CD4-positive, CD25-positive, alpha-beta regulatory T cell (primary cell): ENCODE data around the gene MXD3. TPM values are rescaled to one million over a fixed set of nuclear protein-coding genes. Genes with fewer than 3 reads are reported as not detected.

Source experiments
- ATAC-seq, 2 donors: fragments of 150-1000 bp; cut with Tn5 transposase; one replicate each; pipeline ENCODE4 v1.10.0; 2021; ENCODE audit warnings: low read depth in 2 of 2, moderate number of reproducible peaks in 2 of 2, moderate library complexity in 1 of 2
- DNase-seq, 3 donors: peaks; one replicate each; pipeline versions ENCODE4 v3.0.0 to v3.0.0-alpha.2; 2012 to 2022; ENCODE audit warnings: mixed read lengths in 1 of 3
- H3K27ac ChIP-seq: one replicate; pipeline ENCODE4 v1.7.0; 2013; ENCODE audit warnings: mild to moderate bottlenecking, low read length; ENCODE audit not compliant: insufficient read depth, poor library complexity, severe bottlenecking
- H3K27me3 ChIP-seq: one replicate; pipeline ENCODE4 v1.7.0; 2013; ENCODE audit warnings: low read length; ENCODE audit not compliant: control insufficient read depth, insufficient read depth
- H3K36me3 ChIP-seq: one replicate; pipeline ENCODE4 v1.7.0; 2013; ENCODE audit warnings: mild to moderate bottlenecking, low read length, moderate library complexity; ENCODE audit not compliant: control insufficient read depth, insufficient read depth
- H3K4me1 ChIP-seq: 2 replicates; pipeline ENCODE4 v1.7.0; 2013; ENCODE audit warnings: mild to moderate bottlenecking, low read length; ENCODE audit not compliant: insufficient read depth, control insufficient read depth, poor library complexity, severe bottlenecking
- H3K4me3 ChIP-seq: one replicate; pipeline ENCODE4 v1.7.0; 2013; ENCODE audit warnings: low read depth, mild to moderate bottlenecking, low read length, moderate library complexity
- H3K9me3 ChIP-seq, 2 experiments: 1 replicate in 1 of 2; 2 replicates in 1 of 2; pipeline ENCODE4 v1.7.0; 2013; ENCODE audit warnings: low read length in 2 of 2, mild to moderate bottlenecking in 1 of 2, moderate library complexity in 1 of 2; ENCODE audit not compliant: control insufficient read depth in 2 of 2
- H3K27ac Mint-ChIP-seq, 3 donors: one replicate each; pipeline ENCODE4 v1.8.0; 2020 to 2022; ENCODE audit warnings: mild to moderate bottlenecking in 3 of 3, mixed read lengths in 3 of 3, moderate library complexity in 2 of 3
- H3K27me3 Mint-ChIP-seq: one replicate; pipeline ENCODE4 v1.8.0; 2022; ENCODE audit warnings: mild to moderate bottlenecking, mixed read lengths
- H3K36me3 Mint-ChIP-seq: one replicate; pipeline ENCODE4 v1.8.0; 2020; ENCODE audit warnings: mixed read lengths
- H3K4me1 Mint-ChIP-seq, 4 donors: one replicate each; pipeline ENCODE4 v1.8.0; 2020 to 2022; ENCODE audit warnings: mixed read lengths in 4 of 4, mild to moderate bottlenecking in 1 of 4
- H3K4me3 Mint-ChIP-seq, 4 donors: one replicate each; pipeline ENCODE4 v1.8.0; 2020 to 2022; ENCODE audit warnings: mild to moderate bottlenecking in 4 of 4, mixed read lengths in 4 of 4, moderate library complexity in 3 of 4
- H3K9me3 Mint-ChIP-seq, 7 donors: one replicate each; pipeline ENCODE4 v1.8.0; 2020 to 2022; ENCODE audit warnings: mixed read lengths in 7 of 7, mild to moderate bottlenecking in 3 of 7, moderate library complexity in 2 of 7
- polyA plus RNA-seq, 4 donors: library from polyadenylated mRNA; unstranded; fragments of 300-500 nt; fragmentation: Illumina TruSeq; gene quantifications; one replicate each; pipeline ENCODE4 v1.2.3, GENCODE V29; 2021
- total RNA-seq: library from RNA; stranded (reverse); gene quantifications from one replicate; pipeline ENCODE4 v1.2.3, GENCODE V29; 2022

The MXD3 gene
- total and polyA plus RNA-seq, 5 donors from 2014 or later = 0.36 to 8.7 (median 0.89) TPM

DNA sequence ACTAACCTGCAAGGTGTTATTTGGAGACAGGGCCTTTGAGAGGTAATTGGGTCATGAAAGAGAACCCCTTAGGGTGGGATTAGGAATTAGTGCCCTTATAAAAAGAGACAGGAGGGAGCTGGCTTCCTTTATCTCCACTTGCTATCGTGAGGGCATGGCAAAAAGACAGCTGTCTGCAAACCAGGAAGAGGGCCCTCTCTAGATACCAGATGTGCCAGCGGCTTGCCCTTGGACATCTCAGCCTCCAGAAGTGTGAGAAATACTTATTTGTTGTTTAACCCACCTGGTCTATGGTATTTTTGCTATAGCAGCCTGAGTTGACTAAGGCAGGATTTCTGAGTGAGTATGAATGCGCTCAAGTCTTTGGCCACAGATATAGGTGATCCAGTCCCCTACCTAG lies 45.0 kb upstream of the MXD3 start:
- Histone ChIP-seq H3K9me3 (no peaks in the 10 kb centered on the region), H3K27me3 (no peaks in the 10 kb centered on the region), H3K4me3 (peak overlapping the region; percentile 78), H3K36me3 (no peaks in the 10 kb centered on the region), H3K27ac (peak overlapping the region; percentile 82), H3K4me1 (peaks cover 68% of the 10 kb centered on the region)
- peaks cover 7% of the 10 kb centered on the region for H3K36me3 Mint-ChIP-seq
- peak overlapping the region; percentile 59 to 93 (median 86) for H3K4me3 Mint-ChIP-seq
- no peaks in the 10 kb centered on the region for H3K27me3 Mint-ChIP-seq
- H3K4me1 Mint-ChIP-seq = peaks cover 16 to 80% (median 48%) of the 10 kb centered on the region in 4 donors
- DNase-seq (no peak), ATAC-seq (no peak)
- H3K27ac Mint-ChIP-seq = peak overlapping the region; percentile 91 to 97 (median 96)
- H3K9me3 Mint-ChIP-seq = peaks cover 0 to 2% (median 0%) of the 10 kb centered on the region in 7 donors

DNA sequence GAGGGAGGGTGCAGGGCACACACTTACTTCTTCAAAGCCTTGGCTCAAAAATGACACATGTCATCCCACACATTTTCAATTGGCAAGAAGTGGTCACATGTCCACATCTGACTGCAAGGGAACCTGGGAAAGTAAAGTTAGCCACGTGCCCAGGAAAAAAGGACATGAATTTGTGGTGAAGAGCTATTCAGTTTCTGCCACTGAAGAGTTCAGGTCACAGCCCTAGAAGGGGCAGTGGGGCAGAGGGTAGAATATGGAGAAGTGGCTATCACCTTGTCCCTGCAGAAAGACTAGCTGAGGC lies 44.1 kb upstream of the MXD3 start:
- Mint-ChIP-seq H3K4me1 (peaks cover 21 to 77% (median 43%) of the 10 kb centered on the region in 4 donors), H3K27me3 (no peaks in the 10 kb centered on the region), H3K36me3 (peaks cover 7% of the 10 kb centered on the region), H3K27ac (peak overlapping the region in 1 of 3 donors; percentile 36), H3K9me3 (peaks cover 0 to 2% (median 0%) of the 10 kb centered on the region in 7 donors), H3K4me3 (peak overlapping the region in 3 of 4 donors; percentile 36 to 93 (median 58))
- ATAC-seq (no peak), DNase-seq (no peak)
- Histone ChIP-seq H3K9me3 (no peaks in the 10 kb centered on the region), H3K36me3 (no peaks in the 10 kb centered on the region), H3K4me3 (no peak overlapping the region), H3K27ac (no peak overlapping the region), H3K4me1 (peaks cover 63% of the 10 kb centered on the region), H3K27me3 (no peaks in the 10 kb centered on the region)

DNA sequence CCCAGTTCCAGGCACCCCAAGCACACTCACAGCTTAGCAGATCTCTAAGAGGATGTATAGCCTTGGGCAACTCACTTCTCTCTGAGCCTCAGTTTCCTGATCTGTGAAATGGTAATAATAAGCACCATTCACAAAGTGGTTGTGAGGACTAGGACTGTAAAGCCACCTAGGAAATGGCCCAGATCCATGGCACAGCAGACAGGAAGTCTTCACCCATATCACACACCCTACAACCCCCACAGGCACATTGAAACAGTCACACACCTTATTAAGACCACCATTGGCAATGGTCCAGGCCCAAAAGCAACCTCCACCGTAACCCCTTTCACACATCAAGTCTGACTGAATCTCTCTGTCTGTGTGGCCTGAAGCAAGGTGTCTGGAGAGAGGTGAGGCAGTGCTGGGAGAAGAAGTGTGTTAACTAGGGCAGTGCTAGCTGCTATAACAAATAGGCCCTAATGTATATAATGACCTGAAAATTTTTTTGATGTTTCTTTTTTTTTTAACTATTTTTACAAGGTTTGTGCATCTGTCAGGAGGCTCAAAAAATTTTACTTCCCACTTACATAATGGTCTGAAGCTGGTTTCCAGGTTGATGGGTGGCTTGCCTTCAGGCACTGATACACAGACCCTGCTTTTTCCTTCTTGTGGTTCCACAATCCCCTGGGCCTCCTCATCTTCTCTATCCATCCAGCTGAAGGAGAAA lies 43.6 kb upstream of the MXD3 start:
- Mint-ChIP-seq H3K4me1 (peaks cover 21 to 78% (median 46%) of the 10 kb centered on the region in 4 donors), H3K36me3 (peaks cover 7% of the 10 kb centered on the region), H3K4me3 (peak overlapping the region in 3 of 4 donors; percentile 36 to 93 (median 58)), H3K9me3 (peaks cover 0 to 2% (median 0%) of the 10 kb centered on the region in 7 donors), H3K27me3 (no peaks in the 10 kb centered on the region), H3K27ac (no peak overlapping the region)
- no peaks in the 10 kb centered on the region for H3K9me3 ChIP-seq
- no peak overlapping the region for H3K27ac ChIP-seq
- H3K27me3 ChIP-seq = no peaks in the 10 kb centered on the region
- ATAC-seq (no peak), DNase-seq (no peak)
- peaks cover 63% of the 10 kb centered on the region for H3K4me1 ChIP-seq
- no peaks in the 10 kb centered on the region for H3K36me3 ChIP-seq
- H3K4me3 ChIP-seq = no peak overlapping the region

DNA sequence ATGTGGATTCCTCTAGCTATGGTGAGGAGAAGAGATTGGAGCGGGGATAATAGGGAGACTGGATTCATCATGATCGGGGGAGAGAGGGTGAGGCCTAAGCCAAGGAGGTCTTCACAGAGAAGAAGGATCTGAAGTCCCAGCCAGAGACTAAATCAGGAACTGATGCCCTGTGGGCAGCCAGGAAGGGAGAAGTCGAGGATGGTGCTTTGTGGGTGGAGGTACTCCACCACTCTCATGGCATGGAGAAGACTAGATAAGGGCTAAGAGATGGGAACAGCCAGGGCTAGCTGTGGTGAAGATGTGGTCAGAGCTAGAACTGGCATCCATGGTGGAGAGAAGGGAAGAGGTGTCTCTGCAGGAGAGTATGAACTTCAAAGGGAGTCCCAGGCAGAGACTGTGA lies 43.0 kb upstream of the MXD3 start:
- Mint-ChIP-seq H3K9me3 (peaks cover 0 to 2% (median 0%) of the 10 kb centered on the region in 7 donors), H3K4me3 (peak overlapping the region in 3 of 4 donors; percentile 10 to 93 (median 62)), H3K27ac (peak overlapping the region in 1 of 3 donors; percentile 78), H3K36me3 (peaks cover 5% of the 10 kb centered on the region), H3K27me3 (no peaks in the 10 kb centered on the region), H3K4me1 (peaks cover 21 to 78% (median 45%) of the 10 kb centered on the region in 4 donors)
- Histone ChIP-seq H3K4me3 (no peak overlapping the region), H3K27me3 (no peaks in the 10 kb centered on the region), H3K9me3 (no peaks in the 10 kb centered on the region), H3K4me1 (peaks cover 63% of the 10 kb centered on the region), H3K36me3 (peaks cover 2% of the 10 kb centered on the region), H3K27ac (no peak overlapping the region)
- ATAC-seq (no peak), DNase-seq (no peak)

DNA sequence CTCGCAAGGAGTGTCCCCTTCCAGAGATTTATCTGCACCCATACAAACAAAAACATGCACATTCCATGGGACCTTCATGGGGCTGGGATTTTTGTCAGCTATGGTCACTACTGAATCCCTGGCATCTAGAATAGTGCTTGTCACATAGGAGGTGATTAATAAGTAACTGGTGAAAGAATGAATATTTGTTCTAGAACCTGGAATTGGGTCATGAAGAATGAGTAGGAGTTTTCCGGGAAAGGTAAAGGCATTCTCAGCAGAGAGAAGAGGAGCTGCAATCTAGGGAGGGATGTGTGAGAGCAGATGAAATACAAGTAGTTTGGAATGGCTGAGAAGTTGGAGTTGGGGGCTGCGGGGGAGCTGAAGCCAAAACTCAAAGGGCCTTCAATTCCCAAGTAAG lies 42.6 kb upstream of the MXD3 start:
- no peak for DNase-seq
- Histone ChIP-seq H3K27ac (no peak overlapping the region), H3K27me3 (no peaks in the 10 kb centered on the region), H3K4me1 (peaks cover 63% of the 10 kb centered on the region), H3K36me3 (peaks cover 6% of the 10 kb centered on the region), H3K9me3 (no peaks in the 10 kb centered on the region), H3K4me3 (no peak overlapping the region)
- peak overlapping the region in 1 of 3 donors; percentile 49 for H3K27ac Mint-ChIP-seq
- H3K9me3 Mint-ChIP-seq = peaks cover 0 to 2% (median 0%) of the 10 kb centered on the region in 7 donors
- peak overlapping the region in 1 of 4 donors; percentile 93 for H3K4me3 Mint-ChIP-seq
- H3K27me3 Mint-ChIP-seq = no peaks in the 10 kb centered on the region
- peaks cover 21 to 78% (median 46%) of the 10 kb centered on the region in 4 donors for H3K4me1 Mint-ChIP-seq
- H3K36me3 Mint-ChIP-seq = peaks cover 6% of the 10 kb centered on the region
- ATAC-seq = no peak

DNA sequence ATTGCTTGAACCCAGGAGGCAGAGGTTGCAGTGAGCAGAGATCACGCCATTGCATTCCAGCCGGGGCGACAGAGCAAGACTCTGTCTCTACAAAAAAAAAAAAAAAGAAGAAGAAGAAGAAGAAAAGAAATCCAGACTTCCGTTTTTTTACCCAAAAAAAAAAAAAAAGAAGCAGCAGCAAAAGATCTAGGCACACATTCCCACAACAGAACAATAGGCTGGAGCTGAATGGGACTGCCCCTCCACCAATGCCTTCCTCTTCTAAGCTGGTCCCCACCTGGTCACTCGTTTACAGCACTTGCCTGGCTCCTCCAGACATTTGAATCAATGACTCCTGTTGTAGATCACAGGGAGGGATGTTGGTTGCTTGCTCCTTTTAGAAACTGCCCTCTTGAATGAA lies 41.4 kb upstream of the MXD3 start:
- Mint-ChIP-seq H3K27me3 (no peaks in the 10 kb centered on the region), H3K9me3 (peaks cover 0 to 2% (median 0%) of the 10 kb centered on the region in 7 donors), H3K4me1 (peaks cover 21 to 74% (median 44%) of the 10 kb centered on the region in 4 donors), H3K4me3 (peak overlapping the region in 2 of 4 donors; percentile 43 to 45), H3K36me3 (peaks cover 10% of the 10 kb centered on the region), H3K27ac (peak overlapping the region in 1 of 3 donors; percentile 74)
- DNase-seq = no peak
- H3K36me3 ChIP-seq = peaks cover 7% of the 10 kb centered on the region
- peaks cover 58% of the 10 kb centered on the region for H3K4me1 ChIP-seq
- H3K4me3 ChIP-seq = no peak overlapping the region
- H3K27me3 ChIP-seq = no peaks in the 10 kb centered on the region
- no peaks in the 10 kb centered on the region for H3K9me3 ChIP-seq
- no peak for ATAC-seq
- no peak overlapping the region for H3K27ac ChIP-seq

DNA sequence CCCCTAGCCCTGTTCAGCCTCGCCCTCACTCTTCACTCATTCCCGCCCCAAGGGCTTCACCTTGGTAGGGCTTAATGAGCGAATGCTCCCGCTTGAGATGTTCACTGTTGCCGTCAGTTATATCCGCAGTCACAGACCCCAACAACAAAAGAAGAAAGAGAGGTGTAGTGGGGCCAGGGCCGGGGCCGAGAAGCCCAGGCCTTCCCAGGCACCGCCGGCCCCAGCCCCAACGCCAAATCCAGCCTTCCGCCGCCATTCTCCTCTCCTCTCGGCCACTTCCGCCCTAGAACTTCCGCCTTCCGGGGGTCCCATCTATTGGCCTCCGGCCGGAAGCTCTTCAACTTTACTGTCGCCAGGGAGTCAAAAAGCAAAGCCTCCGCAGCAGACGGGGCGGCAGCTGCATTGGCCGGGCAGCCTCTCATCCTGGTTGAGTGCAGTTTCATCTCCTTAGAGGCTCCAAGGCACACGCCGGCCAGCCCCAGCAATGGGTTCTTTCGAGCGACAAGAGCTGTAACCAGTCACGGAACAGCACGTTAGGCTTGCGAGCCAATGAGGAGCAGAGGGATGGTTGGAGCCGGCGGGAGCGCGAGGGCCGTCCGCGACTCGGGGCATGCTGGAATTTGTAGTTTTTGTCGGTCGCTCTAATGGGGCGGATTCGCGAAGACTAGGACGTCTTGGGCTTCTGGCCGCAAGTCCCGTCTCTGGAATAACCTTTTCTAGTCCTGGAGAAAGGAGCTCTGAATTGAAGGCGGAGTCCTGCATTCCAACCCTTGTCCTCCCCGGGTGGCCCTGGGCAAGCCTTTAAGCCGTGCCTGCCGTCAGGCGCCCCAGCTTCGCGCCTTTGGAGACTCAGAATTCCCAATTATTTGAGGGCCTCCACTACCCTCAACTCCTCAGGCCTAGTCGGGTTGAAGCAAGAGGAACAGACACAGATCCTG lies 40.0 kb upstream of the MXD3 start, which contains the start of gene LMAN2:
Gene LMAN2, minus strand, starts transcription at position 277 of the 938 bp plus-strand sequence. Its CDS starts 21 bp downstream, at position 256.
- Histone ChIP-seq H3K27me3 (no peaks in the 10 kb centered on the region), H3K36me3 (peaks cover 20% of the 10 kb centered on the region), H3K9me3 (no peaks in the 10 kb centered on the region), H3K4me1 (peaks cover 47% of the 10 kb centered on the region), H3K4me3 (peak within 1 kb of the TSS; percentile 93), H3K27ac (peak within 1 kb of the TSS; percentile 96)
- DNase-seq (peak; percentile 86 to 98 (median 95)), ATAC-seq (peak; percentile 99)
- H3K4me3 Mint-ChIP-seq = peak within 1 kb of the TSS; percentile 98 to 99 (median 99)
- H3K36me3 Mint-ChIP-seq = peaks cover 10% of the 10 kb centered on the region
- no peaks in the 10 kb centered on the region for H3K27me3 Mint-ChIP-seq
- peaks cover 21 to 74% (median 42%) of the 10 kb centered on the region in 4 donors for H3K4me1 Mint-ChIP-seq
- H3K9me3 Mint-ChIP-seq = peaks cover 0 to 2% (median 0%) of the 10 kb centered on the region in 7 donors
- H3K27ac Mint-ChIP-seq = peak within 1 kb of the TSS; percentile 99 to 100 (median 99)
